HUES48 (cell line): Measurements from ENCODE around the gene SLMAP.
"Not testable (repeated sequence)": the region's sequence is repeated elsewhere in the genome, so short reads cannot be mapped to it uniquely, and the experiment has no call there.

Source experiments
- H3K27ac ChIP-seq: one replicate; pipeline ENCODE4 v1.7.0; 2013; ENCODE audit warnings: low read depth, low read length, inconsistent platforms
- H3K27me3 ChIP-seq: 2 replicates; pipeline ENCODE4 v1.6.1; 2013; ENCODE audit warnings: mild to moderate bottlenecking, low read length; ENCODE audit not compliant: control insufficient read depth, insufficient read depth
- H3K36me3 ChIP-seq: 2 replicates; pipeline ENCODE4 v1.6.1; 2013; ENCODE audit warnings: low read length; ENCODE audit not compliant: control insufficient read depth, insufficient read depth
- H3K4me1 ChIP-seq: 2 replicates; pipeline ENCODE4 v1.6.1; 2013; ENCODE audit warnings: mild to moderate bottlenecking, low read length; ENCODE audit not compliant: control insufficient read depth, insufficient read depth
- H3K4me3 ChIP-seq: 2 replicates; pipeline ENCODE4 v1.5.1; 2013; ENCODE audit warnings: mild to moderate bottlenecking, low read depth, low read length
- H3K9ac ChIP-seq: 2 replicates; pipeline ENCODE4 v1.6.1; 2013; ENCODE audit warnings: mild to moderate bottlenecking, low read depth, low read length, moderate library complexity
- H3K9me3 ChIP-seq: 2 replicates; pipeline ENCODE4 v1.6.1; 2013; ENCODE audit warnings: low read length; ENCODE audit not compliant: control insufficient read depth, insufficient read depth

Gene SLMAP

DNA sequence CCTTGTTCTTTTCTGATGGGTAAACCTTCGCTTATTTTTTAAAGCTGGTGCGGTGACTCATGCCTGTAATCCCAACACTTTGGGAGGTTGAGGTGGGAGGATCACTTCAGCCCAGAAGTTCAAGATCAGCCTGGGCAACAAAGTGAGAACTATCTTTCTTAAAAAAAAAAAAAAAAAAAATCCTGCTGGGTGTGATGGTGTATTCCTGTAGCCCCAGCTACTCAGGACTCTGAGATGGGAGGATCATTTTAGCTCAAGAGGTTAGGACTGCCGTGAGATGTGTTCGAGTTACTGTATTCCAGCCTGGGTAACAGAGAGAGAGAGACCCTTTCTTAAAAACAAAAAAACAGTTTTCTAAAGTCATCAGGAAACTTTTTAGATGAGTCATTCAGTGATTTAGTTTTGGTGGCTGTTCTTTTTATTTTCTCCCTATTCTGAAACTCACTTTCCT, 37.7 kb downstream of the SLMAP start:
- Histone ChIP-seq H3K27ac (no peak overlapping the region), H3K9me3 (no peaks in the 10 kb centered on the region), H3K36me3 (no peaks in the 10 kb centered on the region), H3K27me3 (no peaks in the 10 kb centered on the region), H3K9ac (no peak overlapping the region), H3K4me3 (no peak overlapping the region), H3K4me1 (peaks cover 3% of the 10 kb centered on the region; the same call in 1 of the 2 replicates)

DNA sequence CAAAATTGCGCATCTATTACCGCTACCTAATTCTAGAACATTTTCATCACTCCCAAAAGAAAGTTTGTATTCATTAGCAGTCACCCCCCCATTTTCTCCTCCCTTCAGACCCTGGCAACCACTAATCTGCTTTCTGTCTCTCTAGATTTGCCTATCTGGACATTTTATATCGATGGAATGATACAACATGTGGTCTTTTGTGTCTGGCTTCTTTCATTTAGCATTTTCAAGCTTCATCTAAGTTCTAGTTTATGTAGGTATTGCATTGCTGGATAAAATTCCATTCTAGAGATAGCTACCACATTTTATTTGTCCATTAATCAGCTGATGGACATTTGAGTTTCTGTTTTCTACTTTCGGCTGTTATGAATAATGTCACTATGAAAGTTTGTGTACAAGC, 38.4 kb downstream of the SLMAP start:
- Histone ChIP-seq H3K4me1 (no peaks in the 10 kb centered on the region), H3K27me3 (no peaks in the 10 kb centered on the region), H3K9ac (no peak overlapping the region), H3K4me3 (no peak overlapping the region), H3K27ac (no peak overlapping the region), H3K9me3 (no peaks in the 10 kb centered on the region), H3K36me3 (no peaks in the 10 kb centered on the region)

DNA sequence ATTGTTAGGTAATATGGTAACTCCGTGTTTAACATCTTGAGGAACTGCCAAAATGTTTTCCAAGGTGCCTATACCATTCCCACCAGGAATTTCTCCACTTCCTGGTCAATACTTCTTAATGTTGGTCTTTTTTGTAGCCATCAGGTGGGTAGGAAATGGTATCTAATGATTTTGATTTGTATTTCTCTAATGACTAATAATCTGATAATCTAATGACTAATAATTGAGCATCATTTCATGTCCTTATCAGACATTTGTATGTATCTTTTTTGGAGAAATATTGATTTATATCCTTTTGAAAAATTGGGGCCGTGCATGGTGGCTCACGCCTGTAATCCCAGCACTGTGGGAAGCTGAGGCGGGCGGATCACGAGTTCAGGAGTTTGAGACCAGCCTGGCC, 38.8 kb downstream of the SLMAP start:
- Histone ChIP-seq H3K9ac (no peak overlapping the region), H3K9me3 (no peaks in the 10 kb centered on the region), H3K4me3 (no peak overlapping the region), H3K27me3 (no peaks in the 10 kb centered on the region), H3K36me3 (no peaks in the 10 kb centered on the region), H3K27ac (no peak overlapping the region), H3K4me1 (no peaks in the 10 kb centered on the region)

DNA sequence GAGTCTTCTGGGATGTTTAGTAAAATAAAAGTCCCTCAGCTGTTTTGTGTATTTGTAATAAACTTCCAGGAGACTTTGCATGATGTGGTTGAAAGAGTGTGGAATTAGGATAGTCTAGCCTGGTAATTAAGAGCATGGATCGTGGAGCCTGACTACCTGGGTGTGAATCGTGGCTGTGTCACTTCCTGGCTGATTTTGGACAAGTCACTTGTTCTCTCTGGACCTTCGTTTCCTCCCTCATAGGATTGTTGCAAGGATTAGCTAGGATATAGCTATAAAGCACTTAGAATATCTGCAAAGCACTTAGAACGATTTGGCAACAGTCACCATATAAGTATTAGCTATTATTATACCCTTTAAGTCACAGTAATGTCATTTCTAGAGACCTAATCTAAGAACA, 40.2 kb downstream of the SLMAP start:
- Histone ChIP-seq H3K27ac (no peak overlapping the region), H3K9ac (no peak overlapping the region), H3K9me3 (no peaks in the 10 kb centered on the region), H3K4me1 (peaks cover 7% of the 10 kb centered on the region; the same call in 1 of the 2 replicates), H3K4me3 (no peak overlapping the region), H3K36me3 (no peaks in the 10 kb centered on the region), H3K27me3 (no peaks in the 10 kb centered on the region)

DNA sequence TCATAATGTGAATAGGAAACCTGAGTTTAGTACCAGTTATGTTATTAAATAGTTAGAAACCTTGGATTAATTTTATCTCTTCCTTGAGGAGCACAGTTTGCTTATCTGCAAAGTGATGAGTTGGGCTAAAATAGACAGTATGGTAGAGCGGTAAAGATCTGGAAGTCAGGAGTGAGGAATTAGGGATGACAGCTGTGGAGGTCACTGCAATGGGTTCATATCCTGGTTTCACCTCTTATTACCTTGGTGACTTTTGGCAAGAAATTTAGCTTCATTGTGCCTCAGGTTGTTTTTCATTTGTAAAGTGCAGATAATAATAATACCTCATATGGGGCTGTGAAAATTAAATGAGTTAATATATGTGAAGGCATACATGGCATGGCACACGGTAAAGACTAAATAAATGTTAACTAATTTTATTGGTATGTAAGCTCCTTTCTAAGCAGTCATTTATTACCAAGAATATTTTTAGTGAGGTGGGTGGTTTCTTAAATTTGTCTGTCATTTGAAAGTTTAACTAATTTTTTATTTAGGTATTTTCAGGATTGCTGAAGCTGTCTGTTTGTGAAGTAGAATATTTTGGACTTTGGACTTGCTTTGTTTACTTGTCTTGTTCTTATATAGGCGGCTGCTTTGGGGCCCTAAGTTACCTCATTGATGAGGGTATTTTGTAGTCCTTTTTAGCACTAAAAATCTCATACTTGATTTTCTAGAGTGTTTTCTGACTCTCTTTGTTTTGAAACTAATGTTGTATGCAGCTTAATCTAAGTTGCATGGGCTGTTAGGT, 41.8 kb downstream of the SLMAP start:
- H3K9ac ChIP-seq: no peak overlapping the region

DNA sequence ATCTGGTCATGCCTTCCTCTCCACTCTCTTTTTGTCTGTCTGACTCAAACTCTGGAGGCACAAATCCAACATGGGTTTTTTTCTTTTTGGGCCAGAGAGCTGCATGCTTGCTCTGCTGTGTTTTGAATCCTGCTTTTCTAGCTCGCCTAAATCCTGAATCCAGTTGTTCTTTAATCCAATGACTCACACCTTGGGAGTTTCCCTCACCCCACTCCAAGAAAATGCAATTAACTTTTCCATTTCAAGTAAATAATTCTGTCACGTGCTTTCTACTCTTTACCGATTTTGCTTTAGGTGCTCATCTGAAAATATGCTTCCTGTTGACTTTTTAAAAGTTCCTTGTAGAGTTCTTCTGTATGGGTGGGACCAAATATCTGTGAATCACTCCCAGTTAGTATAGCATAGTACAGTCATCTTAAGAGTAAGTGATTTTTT, 47.6 kb downstream of the SLMAP start:
- Histone ChIP-seq H3K27ac (peak overlapping the region; percentile 83), H3K4me3 (no peak overlapping the region), H3K27me3 (no peaks in the 10 kb centered on the region), H3K36me3 (no peaks in the 10 kb centered on the region), H3K4me1 (peaks cover 41% of the 10 kb centered on the region), H3K9ac (no peak overlapping the region), H3K9me3 (no peaks in the 10 kb centered on the region)

More for the DNA sequence above, 41.8 kb downstream of the SLMAP start:
- no peaks in the 10 kb centered on the region for H3K36me3 ChIP-seq
- H3K27me3 ChIP-seq: no peaks in the 10 kb centered on the region
- H3K9me3 ChIP-seq: no peaks in the 10 kb centered on the region
- no peak overlapping the region for H3K4me3 ChIP-seq
- peaks cover 16% of the 10 kb centered on the region for H3K4me1 ChIP-seq
- H3K27ac ChIP-seq: no peak overlapping the region

DNA sequence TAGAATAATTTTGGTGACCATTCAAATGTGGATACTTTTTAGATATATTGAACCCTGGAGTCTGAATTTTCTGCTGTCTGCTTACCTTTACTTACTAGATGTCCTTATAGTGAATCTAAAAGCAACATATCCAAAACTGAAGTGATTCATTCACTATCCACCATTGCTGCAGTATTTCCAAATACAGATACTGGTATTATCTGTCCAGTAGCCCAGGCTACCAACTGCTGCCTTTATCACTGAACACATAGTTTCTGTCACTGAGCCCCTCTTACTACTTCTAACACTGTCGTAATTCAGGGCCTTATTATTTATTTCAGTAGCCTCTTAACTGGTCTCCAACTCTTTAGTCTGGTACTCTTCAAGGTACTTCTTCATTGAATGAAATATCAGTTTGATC, 49.2 kb downstream of the SLMAP start:
- H3K4me1 ChIP-seq: peaks cover 41% of the 10 kb centered on the region
- no peaks in the 10 kb centered on the region for H3K27me3 ChIP-seq
- H3K9ac ChIP-seq: no peak overlapping the region
- peak overlapping the region; percentile 78 for H3K27ac ChIP-seq
- no peak overlapping the region for H3K4me3 ChIP-seq
- H3K36me3 ChIP-seq: no peaks in the 10 kb centered on the region
- no peaks in the 10 kb centered on the region for H3K9me3 ChIP-seq

DNA sequence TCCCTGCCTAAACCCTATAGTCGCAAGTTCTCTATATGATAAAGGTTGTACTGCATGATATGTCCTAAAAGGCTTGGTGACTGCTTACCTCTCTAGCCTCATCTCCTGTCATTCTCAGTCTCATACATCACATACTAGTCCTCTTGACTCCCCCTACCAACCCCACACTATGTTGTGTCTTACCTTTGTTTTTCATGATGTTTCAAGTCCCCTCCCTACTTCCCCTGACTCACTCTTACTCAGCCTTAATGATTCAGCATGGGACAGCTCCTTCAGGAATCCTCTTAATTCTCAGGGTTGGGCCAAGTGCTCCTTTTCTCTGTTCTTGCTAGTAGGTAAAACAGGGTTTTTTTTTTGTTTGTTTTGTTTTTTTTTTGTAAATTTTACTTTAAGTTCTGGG, 49.6 kb downstream of the SLMAP start:
- Histone ChIP-seq H3K27ac (peak overlapping the region; percentile 78), H3K4me1 (peaks cover 40% of the 10 kb centered on the region), H3K9ac (no peak overlapping the region), H3K27me3 (no peaks in the 10 kb centered on the region), H3K9me3 (no peaks in the 10 kb centered on the region), H3K36me3 (no peaks in the 10 kb centered on the region), H3K4me3 (no peak overlapping the region)

DNA sequence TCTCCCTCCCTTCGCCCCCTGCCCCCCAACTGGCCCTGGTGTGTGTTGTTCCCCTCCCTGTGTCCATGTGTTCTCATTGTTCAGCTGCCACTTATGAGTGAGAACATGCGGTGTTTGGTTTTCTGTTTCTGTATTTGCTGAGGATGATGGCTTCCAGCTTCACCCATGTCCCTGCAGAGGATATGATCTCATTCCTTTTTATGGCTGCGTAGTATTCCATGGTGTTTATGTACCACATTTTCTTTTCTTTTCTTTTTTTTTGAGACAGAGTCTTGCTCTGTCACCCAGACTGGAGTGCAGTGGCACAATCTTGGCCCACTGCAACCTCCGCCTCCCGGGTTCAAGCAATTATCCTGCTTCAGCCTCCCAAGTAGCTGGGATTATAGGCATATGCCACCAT, 50.1 kb downstream of the SLMAP start:
- not testable (repeated sequence) for H3K27me3 ChIP-seq, H3K9ac ChIP-seq, H3K4me3 ChIP-seq, H3K9me3 ChIP-seq, H3K36me3 ChIP-seq
- Histone ChIP-seq H3K4me1 (peaks cover 35% of the 10 kb centered on the region), H3K27ac (peak overlapping the region; percentile 44)

DNA sequence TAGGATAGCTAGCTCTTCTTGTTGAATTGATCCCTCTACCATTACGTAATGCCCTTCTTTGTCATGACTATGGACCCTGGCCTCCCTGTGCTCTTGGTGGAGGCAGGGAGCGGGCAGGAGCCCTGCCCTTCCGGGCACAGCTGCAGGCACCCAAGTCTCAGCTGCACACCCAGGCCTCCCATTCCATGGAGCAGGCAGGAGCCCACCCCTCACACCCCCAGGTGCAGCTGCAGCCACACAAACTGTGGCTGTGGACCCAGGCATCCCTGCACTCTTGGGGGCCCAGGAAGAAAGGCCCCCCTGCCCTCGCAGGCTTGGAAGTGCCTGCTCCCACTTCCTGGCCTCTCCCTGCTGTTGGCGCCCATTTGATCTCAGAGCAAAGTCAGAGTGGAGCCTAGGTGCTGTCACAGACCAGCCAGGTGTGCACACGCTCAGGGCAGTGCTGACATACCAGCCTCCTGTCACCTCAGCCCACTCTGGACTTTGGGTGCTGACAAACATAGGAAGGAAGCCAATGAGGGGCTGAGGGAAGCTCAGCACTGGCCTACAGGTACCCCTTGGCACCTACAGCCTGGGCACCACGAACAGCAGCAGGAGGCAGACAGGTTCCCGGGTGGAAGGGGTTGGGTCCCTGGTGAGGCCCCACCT, 53.0 kb downstream of the SLMAP start:
- H3K9ac ChIP-seq: no peak overlapping the region
- H3K27ac ChIP-seq: no peak overlapping the region
- H3K27me3 ChIP-seq: no peaks in the 10 kb centered on the region
- H3K4me1 ChIP-seq: peaks cover 13% of the 10 kb centered on the region
- no peaks in the 10 kb centered on the region for H3K9me3 ChIP-seq
- H3K4me3 ChIP-seq: no peak overlapping the region
- no peaks in the 10 kb centered on the region for H3K36me3 ChIP-seq

DNA sequence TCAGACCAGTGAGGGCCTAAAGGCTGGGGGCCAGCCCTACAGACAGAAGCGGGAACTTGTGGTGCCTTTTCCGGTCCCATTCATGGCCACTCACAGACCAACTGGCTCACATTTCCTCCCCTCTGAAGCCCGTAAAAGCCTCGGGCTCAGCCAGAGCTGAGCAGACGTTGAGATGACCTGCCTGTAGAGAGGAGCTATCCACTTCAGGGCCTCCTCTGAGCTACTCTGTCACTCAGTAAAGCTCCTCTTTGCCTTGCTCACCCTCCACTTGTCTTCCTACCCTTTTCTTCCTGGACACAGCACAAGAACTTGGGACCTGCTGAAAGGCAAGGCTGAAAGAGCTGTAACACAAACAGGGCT, 53.5 kb downstream of the SLMAP start:
- H3K9ac ChIP-seq: no peak overlapping the region
- H3K9me3 ChIP-seq: no peaks in the 10 kb centered on the region
- no peak overlapping the region for H3K27ac ChIP-seq
- H3K27me3 ChIP-seq: no peaks in the 10 kb centered on the region
- no peaks in the 10 kb centered on the region for H3K36me3 ChIP-seq
- H3K4me3 ChIP-seq: no peak overlapping the region
- peaks cover 13% of the 10 kb centered on the region for H3K4me1 ChIP-seq
